Endometrial microvascular endothelial cells (primary cell): ENCODE results near the gene NUP58. TPM values are rescaled to one million over a fixed set of nuclear protein-coding genes. Genes with fewer than 3 reads are reported as not detected.
"Not testable (repeated sequence)": the region's sequence is repeated elsewhere in the genome, so short reads cannot be mapped to it uniquely, and the experiment has no call there.

Experiments
- in situ Hi-C: cut with HindIII; loops from 2 replicates; pipeline ENCODE4 v1.10.0; 2017; ENCODE audit warnings: low sequenced_read_pairs, low pct_unique_long_range_greater_than_20kb; ENCODE audit errors: inconsistent ontology term
- total RNA-seq: library from RNA; depleted of rRNA; stranded (reverse); fragments of >200 nt; gene quantifications from one replicate; pipeline ENCODE4 v1.2.3, GENCODE V29; 2015; ENCODE audit errors: inconsistent ontology term

Gene NUP58
- total RNA-seq, 1 donor from 2014 or later: 40.8 TPM

DNA sequence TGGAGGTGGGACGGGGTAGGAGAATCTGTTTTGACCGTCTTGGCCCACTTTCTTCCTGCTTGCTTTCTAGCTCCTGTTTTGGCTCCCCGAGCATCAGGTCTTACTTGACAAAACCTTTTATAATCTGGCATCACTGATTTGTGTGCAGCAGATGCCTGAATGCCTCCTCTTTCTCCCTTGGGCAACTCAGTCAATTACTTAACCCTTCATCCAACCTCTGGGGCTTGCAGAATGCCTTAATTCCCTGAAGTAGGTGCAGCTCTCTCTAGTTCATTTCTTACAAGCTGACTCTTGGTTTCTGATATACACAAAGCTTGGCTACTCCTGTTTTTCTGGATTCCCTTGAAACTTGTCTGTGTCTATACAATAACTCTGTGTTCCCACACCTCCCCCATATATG lies 5.7 kb upstream of the NUP58 start:
- in situ Hi-C loops: no loop called here

DNA sequence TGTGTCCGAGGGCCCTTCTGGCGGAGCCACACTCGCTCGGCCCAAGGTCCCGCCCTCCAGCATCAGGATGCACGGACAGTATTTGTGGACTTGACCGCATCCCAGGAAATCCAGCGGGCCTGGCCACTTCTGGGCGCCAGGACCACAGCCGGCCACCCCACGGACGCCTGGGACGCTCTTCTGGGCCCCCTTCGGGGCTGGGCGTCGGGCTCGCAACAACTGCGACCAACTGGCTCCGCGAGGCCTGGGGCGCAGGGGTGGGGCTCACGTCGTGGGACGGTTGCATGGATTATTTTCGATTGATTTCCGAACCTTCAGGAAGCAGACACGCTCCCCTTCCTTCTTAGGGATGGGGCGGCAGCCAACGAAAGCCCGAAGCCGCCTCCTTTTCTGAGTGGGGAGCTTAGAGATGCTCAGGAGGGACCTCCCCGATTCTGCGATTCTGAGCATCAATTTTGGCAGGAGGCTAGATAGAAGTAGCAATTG lies 521 bp upstream of the NUP58 start:
- in situ Hi-C loops: no loop called here

DNA sequence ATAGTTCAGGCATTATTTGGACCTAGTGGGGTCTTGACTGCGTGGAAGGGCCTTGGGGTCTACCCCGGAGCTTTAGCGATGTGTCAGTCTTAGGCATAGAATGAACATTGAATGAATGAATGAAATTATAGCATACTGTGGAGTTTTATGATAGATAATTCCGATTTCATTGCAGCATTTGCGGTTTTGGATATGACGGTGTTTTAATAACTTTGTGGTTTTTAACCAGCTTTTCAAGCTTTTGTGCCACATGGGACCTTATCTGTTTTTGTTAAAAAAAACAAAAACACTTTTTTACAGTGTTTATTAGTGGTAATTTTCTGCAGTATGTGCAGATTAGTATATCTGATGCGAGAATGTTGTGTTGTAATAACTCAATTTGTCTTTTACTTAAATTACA lies 696 bp downstream of the NUP58 start:
- in situ Hi-C loops: no loop called here

DNA sequence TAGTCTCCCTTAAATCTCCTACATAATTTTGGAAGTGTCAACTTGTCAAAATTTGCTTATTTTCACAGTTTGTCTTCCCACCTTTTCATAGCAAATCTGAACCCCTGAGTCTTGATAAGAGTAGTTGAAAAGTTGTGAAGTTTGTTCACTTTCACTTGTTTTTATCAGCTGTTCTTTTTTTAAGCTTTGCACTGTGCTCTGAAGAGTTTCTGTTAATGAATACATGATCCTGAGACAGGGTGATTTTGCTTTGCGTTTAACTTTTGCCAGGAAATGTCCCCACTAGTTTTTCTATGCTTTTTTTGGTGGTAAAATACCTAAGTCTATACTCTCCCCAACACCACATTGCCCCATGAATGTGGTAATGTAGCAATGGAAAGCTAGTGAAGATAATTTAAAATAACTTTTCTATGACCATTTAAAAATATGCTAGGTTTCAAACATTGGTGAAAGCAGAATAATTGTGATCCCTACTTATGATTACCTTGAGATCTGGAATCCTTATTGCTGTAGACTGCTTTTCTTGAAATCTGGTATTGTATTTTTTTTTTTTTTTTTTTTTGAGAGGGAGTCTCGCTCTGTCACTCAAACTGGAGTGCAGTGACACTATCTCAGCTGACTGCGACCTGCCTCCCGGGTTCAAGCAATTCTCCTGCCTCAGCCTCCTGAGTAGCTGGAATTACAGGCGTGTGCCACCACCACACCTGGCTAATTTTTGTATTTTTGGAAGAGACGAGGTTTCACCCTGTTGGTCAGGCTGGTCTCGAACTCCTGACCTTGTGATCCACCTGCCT lies 5.4 kb downstream of the NUP58 start:
- in situ Hi-C loops: no loop called here

DNA sequence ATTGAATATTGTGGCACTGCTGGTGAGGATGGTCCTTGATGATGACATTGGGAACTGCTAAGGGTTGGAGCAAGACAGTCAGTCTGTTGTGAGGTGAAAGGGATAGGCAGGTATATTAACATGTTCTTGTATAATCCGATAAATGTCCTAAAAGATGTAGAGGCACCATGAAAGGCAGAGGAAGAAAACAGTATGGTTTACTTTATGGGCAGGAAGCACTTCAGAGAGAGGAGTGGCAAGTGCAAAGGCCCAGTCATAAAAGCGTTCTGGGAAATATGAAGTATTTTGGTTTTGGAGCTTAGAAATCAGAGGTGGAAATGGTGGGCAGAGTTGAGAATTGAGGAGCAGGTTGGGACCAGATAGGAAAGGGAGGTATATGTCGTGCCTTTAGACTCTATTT lies 9.5 kb downstream of the NUP58 start:
- in situ Hi-C loops: no loop called here

DNA sequence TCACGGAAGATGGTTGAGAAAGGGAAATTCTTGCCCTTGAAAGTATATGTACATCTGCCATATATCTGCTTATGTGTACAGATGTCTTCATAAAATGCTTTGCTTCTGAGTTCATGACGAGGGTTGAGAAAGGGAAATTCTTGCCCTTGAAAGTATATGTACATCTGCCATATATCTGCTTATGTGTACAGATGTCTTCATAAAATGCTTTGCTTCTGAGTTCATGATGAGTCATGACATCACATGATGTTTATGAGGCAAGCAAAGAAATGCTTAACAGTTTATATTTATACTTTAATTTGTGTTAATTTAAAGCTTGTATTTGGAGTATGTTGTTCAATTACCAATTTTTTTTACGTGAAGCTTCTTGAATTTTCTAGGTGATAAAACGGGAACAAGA lies 17.5 kb downstream of the NUP58 start:
- in situ Hi-C loops: not testable (repeated sequence)

DNA sequence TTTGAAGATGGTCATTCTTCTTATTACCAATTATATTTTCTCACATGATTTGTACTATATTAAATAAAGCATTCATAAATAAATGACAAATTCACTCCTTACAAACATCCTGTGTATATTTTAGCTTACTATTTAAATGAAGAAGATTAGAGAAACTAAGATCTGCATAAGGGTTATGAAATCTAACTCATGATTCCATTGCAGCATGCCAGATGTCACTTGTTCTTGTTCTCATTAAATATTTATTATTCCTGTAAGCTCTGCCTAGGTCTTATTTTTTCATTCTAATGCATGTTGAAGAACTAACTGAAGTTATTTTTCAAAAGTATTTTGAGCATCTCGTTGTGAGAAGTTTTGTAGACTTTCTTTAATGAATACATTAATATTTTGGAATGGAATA lies 18.3 kb downstream of the NUP58 start:
- in situ Hi-C loops: no loop called here

DNA sequence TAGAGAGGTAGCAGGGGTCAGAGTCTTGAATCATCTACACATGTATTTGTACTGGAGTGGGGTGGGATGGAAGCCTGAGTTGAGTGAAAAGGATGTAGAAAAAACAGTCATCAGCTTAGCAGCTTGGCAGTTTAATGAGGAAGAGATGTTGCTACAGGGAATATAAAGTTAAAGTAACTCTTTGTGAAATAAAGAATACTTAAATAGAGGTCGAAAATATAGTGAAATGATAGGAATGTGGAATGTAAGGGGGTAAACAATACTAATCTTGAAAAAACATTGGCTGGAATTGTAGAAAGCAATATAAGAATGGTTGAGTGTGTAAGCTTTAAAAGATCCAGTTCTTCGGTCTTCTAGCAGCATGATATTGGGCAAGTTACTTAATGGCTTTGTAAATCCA lies 22.7 kb downstream of the NUP58 start:
- in situ Hi-C loops: no loop called here

DNA sequence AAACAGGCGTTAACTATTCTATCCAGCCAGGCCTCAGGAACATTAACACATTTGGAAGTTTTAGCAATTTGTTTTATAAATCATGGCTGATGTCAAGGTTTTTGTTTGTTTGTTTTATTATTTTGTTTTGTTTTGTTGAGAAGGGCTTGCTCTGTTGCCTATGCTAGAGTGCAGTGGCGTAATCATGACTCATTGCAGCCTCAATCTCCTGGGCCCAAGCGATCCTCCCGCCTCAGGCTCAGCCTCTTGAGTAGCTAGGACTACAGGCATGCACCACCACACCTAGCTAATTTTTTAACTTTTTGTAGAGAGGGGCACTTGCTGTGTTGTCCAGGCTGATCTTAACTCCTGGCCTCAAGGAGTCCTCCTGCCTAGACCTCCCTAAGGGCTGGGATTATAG lies 28.3 kb downstream of the NUP58 start:
- in situ Hi-C loops: no loop called here

DNA sequence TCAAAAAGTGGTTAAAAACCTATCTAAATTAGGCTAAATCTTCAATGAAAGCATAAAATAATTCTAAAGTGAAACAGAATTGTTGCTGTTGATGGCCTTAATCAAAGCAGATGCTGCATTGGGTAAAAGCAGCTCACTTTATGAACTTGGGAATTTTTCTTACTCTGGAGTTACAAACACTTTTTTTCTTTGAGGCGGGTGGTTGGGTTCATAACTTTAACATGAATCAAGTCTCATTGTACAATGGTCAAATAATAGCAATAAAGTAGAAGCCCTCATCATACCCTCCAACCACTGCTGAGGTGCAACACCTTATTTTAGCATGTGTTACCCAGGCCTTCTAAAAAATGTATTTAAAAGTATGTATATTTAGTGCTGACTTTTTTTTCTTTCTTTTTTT lies 29.1 kb downstream of the NUP58 start:
- in situ Hi-C loops: no loop called here

DNA sequence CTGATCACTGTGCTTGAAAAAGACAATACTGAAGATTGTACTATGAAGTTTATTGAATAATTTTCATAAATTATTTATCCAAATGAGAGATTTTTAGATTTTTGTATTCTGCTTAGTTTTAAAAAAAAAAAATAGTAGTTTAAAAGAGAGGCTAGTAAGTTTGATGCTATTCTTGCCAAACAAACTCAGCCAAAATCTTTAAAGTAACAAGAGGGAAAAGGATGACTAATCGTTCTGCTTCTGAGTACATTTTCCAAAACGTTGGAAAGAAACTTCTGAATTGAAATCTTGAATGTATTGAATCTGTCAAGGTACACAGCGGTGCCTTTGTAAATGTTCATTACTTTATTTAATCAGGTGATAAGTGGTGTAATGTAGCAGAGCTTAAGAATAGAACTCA lies 34.4 kb downstream of the NUP58 start:
- in situ Hi-C loops: no loop called here

DNA sequence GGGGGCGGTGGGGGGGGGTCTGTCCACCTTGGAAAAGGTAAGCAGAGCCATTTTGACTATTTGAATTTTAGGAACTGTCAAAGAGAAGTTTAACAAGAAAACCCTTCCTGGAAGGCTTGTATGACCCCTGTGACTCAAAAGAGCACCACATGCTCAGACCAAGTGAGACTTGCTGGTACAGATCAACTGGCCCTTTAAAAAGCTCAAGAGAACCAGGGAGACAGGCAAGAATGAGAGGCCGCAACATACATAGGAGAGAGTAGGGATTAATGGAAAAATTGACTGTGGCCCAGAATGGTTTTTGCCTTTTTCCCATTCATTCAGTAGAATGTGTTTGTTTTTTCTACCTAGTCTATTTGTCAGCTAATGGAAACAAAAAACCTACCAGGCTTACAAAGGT lies 44.2 kb downstream of the NUP58 start:
- in situ Hi-C loops: no loop called here

DNA sequence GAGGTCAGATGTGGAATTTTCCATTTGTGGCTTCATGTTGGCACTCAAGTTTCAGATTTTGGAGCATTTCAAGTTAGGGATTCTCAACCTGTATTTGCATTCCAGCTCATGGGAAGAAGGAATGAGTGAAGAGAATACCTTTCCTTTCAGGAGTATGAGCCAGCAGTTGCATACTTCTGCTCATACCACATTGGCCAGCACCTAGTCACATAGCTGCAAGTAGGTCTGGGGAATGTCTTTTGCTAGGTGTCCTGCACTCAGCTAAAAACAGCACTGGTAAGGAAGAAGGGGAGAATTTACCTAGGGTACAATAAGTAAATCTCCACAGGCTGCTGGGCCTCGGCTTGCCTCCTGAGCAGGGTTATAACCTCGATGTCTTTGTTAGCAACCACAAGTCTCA lies 45.7 kb downstream of the NUP58 start:
- in situ Hi-C loops: no loop called here

DNA sequence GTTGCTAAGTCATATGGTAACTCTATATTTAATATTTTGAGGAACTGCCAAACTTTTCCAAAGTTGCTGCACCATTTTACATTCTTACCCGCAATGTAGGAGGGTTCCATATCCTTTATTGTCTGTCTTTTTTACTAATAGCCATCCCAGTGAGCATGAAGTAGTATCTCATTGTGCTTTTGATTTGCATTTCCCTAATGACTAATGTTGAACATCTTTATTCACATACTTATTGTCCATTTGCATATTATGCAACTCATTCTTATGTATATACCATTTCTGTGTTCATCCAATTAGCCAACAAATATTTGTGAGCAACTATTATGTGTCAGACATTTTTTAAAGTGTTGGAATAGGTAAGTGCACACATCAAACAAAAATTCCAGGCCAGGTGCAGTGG lies 50.0 kb downstream of the NUP58 start:
- in situ Hi-C loops: no loop called here

DNA sequence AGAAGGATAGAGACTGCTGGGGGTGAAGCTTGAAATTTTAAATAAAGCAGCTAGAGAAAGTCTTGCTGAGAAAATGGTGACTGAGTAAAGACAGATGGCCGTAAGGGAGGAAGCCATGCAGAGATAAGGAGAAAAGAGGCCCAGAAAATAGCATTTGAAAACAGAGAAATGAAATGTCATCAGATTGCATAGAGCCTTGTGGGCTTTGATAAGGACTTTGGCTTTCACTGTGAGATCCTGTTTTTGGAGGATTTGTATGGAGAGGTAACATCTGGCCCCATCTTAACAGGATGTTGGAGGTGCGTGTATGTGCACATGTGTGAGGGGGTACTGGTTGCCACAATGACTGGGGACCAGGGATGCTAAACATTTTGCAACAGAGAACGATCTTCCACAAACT lies 50.8 kb downstream of the NUP58 start:
- in situ Hi-C loops: no loop called here

DNA sequence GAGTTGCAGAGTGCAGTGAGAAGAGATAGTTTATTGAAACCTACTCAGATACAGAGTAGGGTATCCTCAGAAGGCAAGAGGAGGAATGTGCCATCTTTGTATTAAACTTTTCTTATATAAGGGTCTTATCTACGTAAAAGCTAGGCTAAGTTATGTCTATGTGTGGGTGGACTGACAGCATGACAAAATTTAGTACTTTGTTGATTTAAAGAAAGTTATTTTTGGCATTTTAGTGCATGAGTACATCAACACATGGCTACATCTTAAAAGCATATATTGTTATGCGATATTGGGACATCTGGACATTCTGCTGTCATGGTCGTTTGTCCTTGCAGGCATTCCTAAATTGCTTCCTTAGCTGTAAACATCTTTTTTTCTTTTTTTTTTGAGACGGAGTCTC lies 51.4 kb downstream of the NUP58 start:
- in situ Hi-C loops: no loop called here

DNA sequence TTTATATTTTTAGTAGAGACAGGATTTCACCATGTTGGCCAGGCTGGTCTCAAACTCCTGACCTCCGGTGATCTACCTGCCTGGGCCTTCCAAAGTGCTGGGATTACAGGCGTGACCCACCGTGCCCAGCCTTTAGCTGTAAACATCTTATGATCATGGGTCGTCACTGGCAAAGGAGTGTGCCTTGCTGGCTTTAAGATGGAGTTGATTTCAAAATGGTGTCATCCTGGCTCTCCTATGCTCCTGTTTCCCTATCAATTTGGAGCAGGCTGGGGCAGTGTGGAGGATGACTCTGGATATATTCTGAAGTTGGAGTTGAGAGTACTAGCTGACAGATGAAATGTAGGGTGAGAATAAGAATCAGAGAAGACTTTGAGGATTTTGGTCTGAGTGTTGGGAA lies 51.9 kb downstream of the NUP58 start:
- in situ Hi-C loops: no loop called here

DNA sequence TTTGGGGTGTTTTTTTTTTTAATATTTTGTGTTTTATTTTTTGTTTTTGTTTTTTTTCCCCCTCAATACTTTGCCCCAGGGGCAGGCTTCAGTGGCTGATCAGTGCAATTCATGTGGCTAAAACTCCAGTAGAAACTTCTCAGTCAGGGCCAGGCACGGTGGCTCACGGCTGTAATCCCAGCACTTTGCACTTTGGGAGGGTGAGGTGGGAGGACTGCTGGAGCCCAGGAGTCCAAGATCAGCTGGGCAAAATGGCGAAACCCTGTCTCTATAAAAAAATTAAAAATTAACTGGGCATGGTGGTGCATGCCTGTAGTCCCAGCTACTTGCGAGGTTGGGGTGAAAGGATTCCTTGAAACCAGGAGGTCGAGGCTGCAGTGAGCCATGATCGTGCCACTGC lies 53.0 kb downstream of the NUP58 start:
- in situ Hi-C loops: no loop called here

DNA sequence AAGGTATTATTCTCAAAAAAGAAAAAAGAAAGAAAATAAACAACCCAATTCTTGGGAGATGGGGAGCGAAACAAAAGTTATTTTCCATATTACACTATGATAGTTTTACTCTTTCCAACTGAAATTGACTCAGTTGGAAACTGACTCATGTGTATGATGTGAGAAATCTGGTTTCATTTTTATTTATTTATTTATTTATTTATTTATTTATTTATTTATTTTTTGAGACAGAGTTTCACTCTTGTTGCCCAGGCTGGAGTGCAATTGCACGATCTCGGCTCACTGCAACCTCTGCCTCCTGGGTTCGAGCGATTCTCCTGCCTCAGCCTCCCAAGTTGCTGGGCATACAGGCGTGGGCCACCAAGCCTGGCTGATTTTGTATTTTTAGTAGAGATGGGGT lies 59.0 kb downstream of the NUP58 start:
- in situ Hi-C loops: not testable (repeated sequence)

DNA sequence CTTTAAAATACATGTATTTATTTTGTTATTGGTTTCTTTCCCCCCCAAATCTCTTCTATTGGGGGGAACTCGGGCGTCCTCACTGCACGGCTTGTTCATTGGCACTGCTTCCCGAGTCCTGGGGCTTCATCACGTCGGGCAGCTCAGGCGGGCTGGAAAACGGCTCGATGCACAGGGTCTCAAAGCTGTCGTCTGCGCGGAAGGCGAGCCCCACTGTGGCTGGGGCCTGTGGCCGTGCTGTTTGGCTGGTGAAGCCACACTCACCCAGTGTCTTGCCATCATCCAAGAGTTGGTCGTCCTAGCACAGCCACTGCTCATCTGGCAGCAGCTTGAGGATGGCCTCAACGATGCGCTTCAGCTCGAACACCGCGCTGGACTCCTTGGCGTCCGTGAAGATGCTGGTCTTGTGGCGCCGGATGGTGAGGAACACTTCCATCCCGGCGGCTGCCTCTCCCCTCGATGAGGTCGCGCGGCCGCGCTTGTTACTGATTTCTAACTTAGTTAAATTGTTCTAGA lies 64.4 kb downstream of the NUP58 start:
- in situ Hi-C loops: no loop called here
